Progenitor cell of endocrine pancreas (in vitro differentiated cells): ENCODE results near the gene REEP5. TPM values are rescaled to one million over a fixed set of nuclear protein-coding genes. Genes with fewer than 3 reads are reported as not detected.

ENCODE experiments used
- DNase-seq: peaks from one replicate; pipeline ENCODE4 v3.0.0; 2021; ENCODE audit warnings: low spot score; ENCODE audit not compliant: unreplicated experiment
- H3K27ac Mint-ChIP-seq: 2 replicates; pipeline ENCODE4 v1.8.0; 2021; ENCODE audit warnings: mild to moderate bottlenecking, moderate library complexity, mixed read lengths
- H3K27me3 Mint-ChIP-seq: 2 replicates; pipeline ENCODE4 v1.8.0; 2021; ENCODE audit warnings: mixed read lengths
- H3K36me3 Mint-ChIP-seq: 2 replicates; pipeline ENCODE4 v1.8.0; 2022; ENCODE audit warnings: mixed read lengths; ENCODE audit not compliant: insufficient read depth
- H3K4me1 Mint-ChIP-seq: 2 replicates; pipeline ENCODE4 v1.8.0; 2021; ENCODE audit warnings: low read depth, mixed read lengths
- H3K4me3 Mint-ChIP-seq: 2 replicates; pipeline ENCODE4 v1.8.0; 2021; ENCODE audit warnings: low read depth, mild to moderate bottlenecking, moderate library complexity, mixed read lengths
- H3K9me3 Mint-ChIP-seq: 2 replicates; pipeline ENCODE4 v1.8.0; 2021; ENCODE audit warnings: low read depth, mixed read lengths
- CTCF ChIP-seq: fragments of 200-600 bp; sonication (generic); IDR thresholded peaks from one replicate; pipeline ENCODE4 v1.5.0; 2021; ENCODE audit warnings: antibody characterized with exemption, mild to moderate bottlenecking; ENCODE audit not compliant: unreplicated experiment
- total RNA-seq: library from RNA; stranded (reverse); gene quantifications from 2 replicates; pipeline ENCODE4 v1.2.1, GENCODE V29; 2021

REEP5 gene
- total RNA-seq, 1 donor from 2014 or later = 33.8 TPM

GRCh38 chr5:112931473-112931872 is 9.4 kb upstream of the REEP5 start:
- TF ChIP-seq CTCF = no peak
- no peak overlapping the region for H3K4me3 Mint-ChIP-seq
- H3K36me3 Mint-ChIP-seq = no peaks in the 10 kb centered on the region
- H3K27me3 Mint-ChIP-seq = no peaks in the 10 kb centered on the region
- H3K4me1 Mint-ChIP-seq = no peaks in the 10 kb centered on the region
- H3K27ac Mint-ChIP-seq = no peak overlapping the region
- no peaks in the 10 kb centered on the region for H3K9me3 Mint-ChIP-seq
- DNase-seq = no peak

- no peak for DNase-seq
- no peak overlapping the region for H3K27ac Mint-ChIP-seq
- H3K4me1 Mint-ChIP-seq = no peaks in the 10 kb centered on the region
- no peak for TF ChIP-seq CTCF
- H3K4me3 Mint-ChIP-seq = no peak overlapping the region
- no peaks in the 10 kb centered on the region for H3K27me3 Mint-ChIP-seq
- no peaks in the 10 kb centered on the region for H3K9me3 Mint-ChIP-seq
- no peaks in the 10 kb centered on the region for H3K36me3 Mint-ChIP-seq
Measured at GRCh38 chr5:112930082-112930344, 8.0 kb upstream of the REEP5 start.

- no peaks in the 10 kb centered on the region for H3K4me1 Mint-ChIP-seq
- no peak overlapping the region for H3K27ac Mint-ChIP-seq
- no peaks in the 10 kb centered on the region for H3K36me3 Mint-ChIP-seq
- H3K4me3 Mint-ChIP-seq = no peak overlapping the region
- no peak for DNase-seq
- H3K27me3 Mint-ChIP-seq = no peaks in the 10 kb centered on the region
- no peaks in the 10 kb centered on the region for H3K9me3 Mint-ChIP-seq
- TF ChIP-seq CTCF = no peak
Measured at GRCh38 chr5:112929336-112930081, 7.5 kb upstream of the REEP5 start.

GRCh38 chr5:112923988-112924387 is 2.0 kb upstream of the REEP5 start:
- Mint-ChIP-seq H3K27me3 (peaks cover 15% of the 10 kb centered on the region), H3K4me3 (peak overlapping the region; percentile 33), H3K9me3 (no peaks in the 10 kb centered on the region), H3K27ac (no peak overlapping the region), H3K4me1 (peaks cover 9% of the 10 kb centered on the region), H3K36me3 (no peaks in the 10 kb centered on the region)
- no peak for DNase-seq
- TF ChIP-seq CTCF = no peak

GRCh38 chr5:112923148-112923917 is 1.3 kb upstream of the REEP5 start:
- no peaks in the 10 kb centered on the region for H3K9me3 Mint-ChIP-seq
- peaks cover 9% of the 10 kb centered on the region for H3K4me1 Mint-ChIP-seq
- DNase-seq = no peak
- H3K27me3 Mint-ChIP-seq = peaks cover 15% of the 10 kb centered on the region
- no peak for TF ChIP-seq CTCF
- H3K36me3 Mint-ChIP-seq = peaks cover 3% of the 10 kb centered on the region
- peak overlapping the region; percentile 94 for H3K4me3 Mint-ChIP-seq
- peak overlapping the region; percentile 39 for H3K27ac Mint-ChIP-seq
